ENCODE data around the gene KAT14. TPM values are rescaled to one million over a fixed set of nuclear protein-coding genes. Genes with fewer than 3 reads are reported as not detected.
"Not testable (repeated sequence)": the region's sequence is repeated elsewhere in the genome, so short reads cannot be mapped to it uniquely, and the experiment has no call there.

Gene KAT14
- total RNA-seq, 1 donor from 2014 or later: 14.5 TPM

GRCh38 chr20:18223409-18223808 is 85.7 kb downstream of the KAT14 start:
- H3K36me3 ChIP-seq (ENCODE audit: control insufficient read depth, insufficient read depth, low read length): no peaks in the 10 kb centered on the region
- DNase-seq (ENCODE audit: low read depth): no peak
- H3K27me3 ChIP-seq (ENCODE audit: control insufficient read depth, insufficient read depth, low read length): no peaks in the 10 kb centered on the region
- no peak for TF ChIP-seq CTCF (IDR thresholded peaks at IDR 0.05; ENCODE audit: insufficient read depth, low read length, poor library complexity, severe bottlenecking)
- no peak overlapping the region for H3K4me3 ChIP-seq (ENCODE audit: low read depth, low read length)

GRCh38 chr20:18224968-18225568 is 87.4 kb downstream of the KAT14 start:
- Histone ChIP-seq H3K27me3 (ENCODE audit: control insufficient read depth, insufficient read depth, low read length) (no peaks in the 10 kb centered on the region), H3K4me3 (ENCODE audit: low read depth, low read length) (no peak overlapping the region), H3K36me3 (ENCODE audit: control insufficient read depth, insufficient read depth, low read length) (no peaks in the 10 kb centered on the region)
- no peak for TF ChIP-seq CTCF (IDR thresholded peaks at IDR 0.05; ENCODE audit: insufficient read depth, low read length, poor library complexity, severe bottlenecking)
- DNase-seq (ENCODE audit: low read depth): peak; percentile 42

- no peak for DNase-seq (ENCODE audit: low read depth)
- TF ChIP-seq CTCF (IDR thresholded peaks at IDR 0.05; ENCODE audit: insufficient read depth, low read length, poor library complexity, severe bottlenecking): no peak
- Histone ChIP-seq H3K4me3 (ENCODE audit: low read depth, low read length) (no peak overlapping the region), H3K27me3 (ENCODE audit: control insufficient read depth, insufficient read depth, low read length) (no peaks in the 10 kb centered on the region), H3K36me3 (ENCODE audit: control insufficient read depth, insufficient read depth, low read length) (no peaks in the 10 kb centered on the region)
These were observed 88.0 kb downstream of the KAT14 start for GRCh38 chr20:18225632-18226031.

- DNase-seq (ENCODE audit: low read depth); H3K4me3 ChIP-seq (ENCODE audit: low read depth, low read length); H3K36me3 ChIP-seq (ENCODE audit: control insufficient read depth, insufficient read depth, low read length); H3K27me3 ChIP-seq (ENCODE audit: control insufficient read depth, insufficient read depth, low read length): not testable (repeated sequence)
These were observed 89.1 kb downstream of the KAT14 start for GRCh38 chr20:18226741-18227140.

GRCh38 chr20:18233408-18233943 is 95.8 kb downstream of the KAT14 start:
- no peaks in the 10 kb centered on the region for H3K27me3 ChIP-seq (ENCODE audit: control insufficient read depth, insufficient read depth, low read length)
- no peak overlapping the region for H3K4me3 ChIP-seq (ENCODE audit: low read depth, low read length)
- no peak for DNase-seq (ENCODE audit: low read depth)
- no peak for TF ChIP-seq CTCF (IDR thresholded peaks at IDR 0.05; ENCODE audit: insufficient read depth, low read length, poor library complexity, severe bottlenecking)
- no peaks in the 10 kb centered on the region for H3K36me3 ChIP-seq (ENCODE audit: control insufficient read depth, insufficient read depth, low read length)

Other genes with a start within 250 kb of the KAT14 start
- 80.8 and 93.6 TPM in 2 replicates for gene SNX5, start 169.1 kb upstream of the KAT14 start, total RNA-seq
- gene MGME1, start 168.8 kb upstream of the KAT14 start, total RNA-seq: 11.6 and 15.2 TPM in 2 replicates
- gene OVOL2, start 79.9 kb upstream of the KAT14 start, total RNA-seq: 3.1 and 4.4 TPM in 2 replicates
- gene PET117, start within 50 bp of the KAT14 start, total RNA-seq: 11.3 and 11.4 TPM in 2 replicates
- gene ZNF133, start 150.7 kb downstream of the KAT14 start, total RNA-seq: 10.0 and 10.8 TPM in 2 replicates